Stimulated activated CD4-positive, alpha-beta T cell treated with anti-CD3 and anti-CD28 coated beads, TNF-alpha, amount 100 ng/mL, for 4 hours (primary cell): ENCODE measurements around the gene SYCN.

ENCODE experiments used
- DNase-seq, 3 experiments: peaks; one replicate each; pipeline ENCODE4 v3.0.0-alpha.2; 2020; ENCODE audit warnings: low read depth in 3 of 3

SYCN gene

DNA sequence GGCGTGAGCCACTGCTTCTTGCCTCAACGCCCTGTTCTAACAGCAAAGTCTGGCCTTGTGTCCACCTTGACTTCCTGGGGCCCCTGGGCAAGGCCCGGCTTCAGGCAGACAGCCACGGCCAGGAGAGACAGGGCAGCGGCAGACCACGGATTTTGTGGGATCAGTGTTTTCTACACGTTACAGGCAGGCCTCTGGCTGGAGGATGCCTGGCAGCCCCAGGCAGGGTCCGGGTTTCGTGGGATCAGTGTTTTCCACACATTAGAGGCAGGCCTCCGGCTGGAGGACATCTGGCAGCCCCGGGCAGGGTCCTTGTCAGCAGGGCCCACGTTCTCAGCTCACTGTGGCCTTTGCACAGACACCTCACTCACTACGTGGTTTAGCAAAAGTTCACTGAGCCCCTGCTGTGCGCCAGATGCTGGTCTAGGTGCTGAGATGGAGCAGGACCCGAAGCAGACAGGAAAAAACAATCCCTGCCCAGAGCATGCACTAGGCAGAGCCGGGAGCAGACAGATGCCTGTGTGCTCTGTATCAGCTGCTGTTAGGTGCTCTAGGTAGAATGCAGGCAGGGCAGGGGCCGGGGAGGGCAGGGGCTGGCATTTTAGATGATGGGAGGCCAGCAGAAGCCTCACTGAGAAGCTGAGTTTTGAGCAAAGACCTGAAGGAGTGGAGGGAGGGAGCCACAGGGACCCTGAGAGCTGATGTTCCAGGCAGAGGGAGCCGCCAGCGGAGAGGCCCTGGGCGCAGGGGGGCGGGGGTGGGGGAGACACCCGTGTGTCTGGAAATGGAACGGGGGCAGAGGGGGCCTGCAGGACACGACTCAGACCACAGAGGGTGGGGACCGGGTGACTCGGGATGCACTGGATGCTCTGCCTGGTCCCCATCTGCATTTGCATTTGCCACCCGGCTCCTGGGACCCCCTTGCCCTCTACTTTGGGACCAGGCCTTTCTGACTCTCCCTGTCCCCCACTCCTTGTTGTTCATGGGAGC lies 32.3 kb downstream of the SYCN start:
- DNase-seq = no peak

DNA sequence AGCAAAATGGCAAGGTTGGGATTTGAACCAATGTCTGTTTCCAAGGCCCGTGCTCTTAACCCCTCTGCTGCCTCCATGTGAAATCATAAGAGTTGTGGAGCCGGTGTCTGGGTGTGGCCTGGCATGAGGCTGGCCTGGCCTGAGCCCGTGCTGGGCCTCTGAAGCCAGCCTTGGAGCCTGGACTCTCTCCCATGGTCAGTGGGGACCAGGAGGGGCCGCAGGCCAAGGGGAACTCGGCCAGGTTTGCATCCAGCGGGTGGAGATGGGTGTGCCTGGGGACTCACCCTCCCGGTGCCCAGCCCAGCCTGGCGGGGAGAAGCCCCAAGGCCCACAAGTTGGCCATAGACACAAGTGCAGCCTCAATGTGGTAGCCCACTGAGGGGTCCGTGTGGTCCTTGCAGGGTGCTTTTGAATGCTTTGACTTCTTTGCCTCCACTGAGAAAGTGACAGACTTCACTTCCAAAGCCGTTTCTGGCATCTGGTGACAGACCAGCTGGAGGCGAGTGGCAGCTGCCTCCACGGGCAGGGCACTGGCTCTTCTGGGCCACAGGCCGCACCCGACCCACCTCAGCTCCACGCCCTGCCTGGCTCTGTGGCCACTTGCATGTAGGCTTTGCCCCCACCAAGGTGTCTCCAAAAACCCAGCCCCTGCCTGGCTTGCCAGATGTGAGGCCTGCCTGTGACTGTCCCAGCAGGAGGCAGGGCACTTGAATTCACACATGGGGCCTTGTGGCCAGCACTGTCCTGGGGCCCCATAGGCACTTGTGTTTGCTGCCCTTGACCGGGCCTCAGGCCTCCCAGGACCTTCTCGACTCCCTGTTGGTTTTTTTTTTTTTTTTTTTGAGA lies 33.5 kb downstream of the SYCN start:
- DNase-seq = no peak

DNA sequence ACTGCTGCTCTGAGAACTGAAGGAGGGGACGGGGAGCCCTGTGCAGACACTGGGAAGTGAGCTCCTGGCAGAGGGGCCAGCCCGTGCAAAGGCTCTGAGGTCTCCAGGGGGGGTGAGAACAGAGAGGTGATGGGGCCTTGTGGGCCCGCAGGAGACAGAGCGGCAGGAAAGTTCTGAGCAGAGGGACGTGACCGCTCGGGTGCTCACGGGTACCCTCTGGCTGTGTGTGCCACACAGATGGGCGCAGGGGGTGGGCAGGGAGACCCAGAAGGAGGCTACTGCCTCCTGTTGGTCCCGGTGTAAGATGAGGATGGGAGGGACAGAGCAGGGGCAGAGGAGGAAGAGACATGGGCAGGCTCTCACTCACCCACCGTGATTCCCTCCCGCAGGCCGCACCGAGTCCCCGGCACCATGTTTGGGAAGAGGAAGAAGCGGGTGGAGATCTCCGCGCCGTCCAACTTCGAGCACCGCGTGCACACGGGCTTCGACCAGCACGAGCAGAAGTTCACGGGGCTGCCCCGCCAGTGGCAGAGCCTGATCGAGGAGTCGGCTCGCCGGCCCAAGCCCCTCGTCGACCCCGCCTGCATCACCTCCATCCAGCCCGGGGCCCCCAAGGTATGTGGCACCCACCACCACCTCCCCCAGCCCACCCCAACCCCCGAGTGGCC lies 34.8 kb downstream of the SYCN start:
- no peak for DNase-seq

DNA sequence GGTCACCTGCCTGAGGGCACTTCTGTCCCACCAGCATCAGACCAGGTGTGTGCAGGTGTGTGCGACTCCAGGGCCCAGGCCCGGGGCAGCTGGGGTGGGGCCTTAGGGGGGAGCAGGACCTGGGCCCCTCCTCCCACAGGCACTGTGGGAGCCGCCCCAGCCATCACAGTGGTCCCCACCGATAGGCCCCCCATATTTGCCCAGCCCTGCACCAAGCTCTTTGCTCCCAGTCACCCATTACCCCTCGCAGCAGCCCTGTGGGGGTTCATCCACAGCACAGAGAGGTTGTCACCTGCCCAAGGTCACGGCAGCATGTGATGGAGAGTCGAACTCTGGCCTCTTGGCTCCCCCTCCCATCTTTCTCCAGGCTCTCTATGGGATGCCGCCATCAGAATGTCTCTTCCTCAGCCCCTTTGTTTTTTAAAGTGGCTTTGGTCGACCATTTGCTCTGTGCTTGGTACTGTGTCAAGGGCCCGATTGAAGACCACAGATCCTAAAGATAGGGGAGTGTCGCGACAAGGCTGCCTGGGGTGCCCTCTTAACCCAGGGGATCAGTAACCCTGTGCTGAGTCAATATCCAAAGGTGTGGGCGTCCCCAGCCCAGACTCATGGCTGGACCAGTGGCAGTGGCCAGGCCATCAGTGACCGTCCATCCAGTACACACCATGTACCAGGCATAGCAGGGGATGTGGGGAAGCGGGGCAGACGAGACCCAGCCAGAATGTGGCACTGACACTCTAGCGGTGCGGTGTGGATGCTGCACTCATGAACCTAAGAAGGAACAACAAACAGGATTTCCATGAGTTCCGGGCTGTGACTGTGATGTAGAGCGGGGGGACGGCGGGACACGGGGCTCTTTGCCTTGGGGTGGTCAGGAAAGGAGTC lies 35.6 kb downstream of the SYCN start:
- DNase-seq = no peak

DNA sequence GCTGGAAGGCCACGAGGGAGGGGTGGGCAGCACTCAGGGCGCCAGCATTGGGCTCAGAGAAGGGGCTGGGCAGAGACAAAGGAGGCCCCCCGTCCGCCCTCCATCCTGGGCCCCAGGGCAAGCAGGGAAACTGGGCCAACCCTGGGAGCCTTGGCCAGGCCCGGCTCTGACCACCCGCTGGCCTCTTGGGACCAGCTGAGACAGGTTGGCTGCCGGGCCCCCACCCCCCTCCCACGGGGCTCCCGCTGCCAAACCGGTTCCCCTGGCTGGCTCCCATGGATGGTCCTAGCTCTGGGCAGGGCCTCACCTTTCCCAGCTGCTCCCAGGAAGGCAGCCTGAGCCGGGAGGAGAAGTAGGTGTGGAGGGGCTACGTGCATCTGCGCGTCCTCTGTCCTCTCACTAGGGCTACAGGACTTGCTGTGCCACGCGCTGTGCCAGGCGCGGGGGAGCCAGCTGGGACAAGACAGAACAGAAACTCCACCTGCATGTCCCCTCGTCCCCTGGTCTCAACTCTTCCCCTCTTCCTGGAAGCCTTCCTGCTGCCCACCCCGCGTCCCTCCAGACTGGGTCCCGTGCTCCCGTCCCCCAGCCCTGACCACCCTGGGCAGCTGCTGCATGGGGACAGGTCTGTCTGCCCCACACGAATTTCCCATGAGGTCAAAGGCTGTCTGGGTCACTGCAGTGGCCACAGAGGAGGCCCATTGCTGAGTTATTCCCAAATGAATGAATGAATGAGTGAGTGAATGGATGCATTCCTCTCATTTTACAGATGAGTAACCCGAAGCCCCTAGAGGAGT lies 36.4 kb downstream of the SYCN start:
- no peak for DNase-seq

DNA sequence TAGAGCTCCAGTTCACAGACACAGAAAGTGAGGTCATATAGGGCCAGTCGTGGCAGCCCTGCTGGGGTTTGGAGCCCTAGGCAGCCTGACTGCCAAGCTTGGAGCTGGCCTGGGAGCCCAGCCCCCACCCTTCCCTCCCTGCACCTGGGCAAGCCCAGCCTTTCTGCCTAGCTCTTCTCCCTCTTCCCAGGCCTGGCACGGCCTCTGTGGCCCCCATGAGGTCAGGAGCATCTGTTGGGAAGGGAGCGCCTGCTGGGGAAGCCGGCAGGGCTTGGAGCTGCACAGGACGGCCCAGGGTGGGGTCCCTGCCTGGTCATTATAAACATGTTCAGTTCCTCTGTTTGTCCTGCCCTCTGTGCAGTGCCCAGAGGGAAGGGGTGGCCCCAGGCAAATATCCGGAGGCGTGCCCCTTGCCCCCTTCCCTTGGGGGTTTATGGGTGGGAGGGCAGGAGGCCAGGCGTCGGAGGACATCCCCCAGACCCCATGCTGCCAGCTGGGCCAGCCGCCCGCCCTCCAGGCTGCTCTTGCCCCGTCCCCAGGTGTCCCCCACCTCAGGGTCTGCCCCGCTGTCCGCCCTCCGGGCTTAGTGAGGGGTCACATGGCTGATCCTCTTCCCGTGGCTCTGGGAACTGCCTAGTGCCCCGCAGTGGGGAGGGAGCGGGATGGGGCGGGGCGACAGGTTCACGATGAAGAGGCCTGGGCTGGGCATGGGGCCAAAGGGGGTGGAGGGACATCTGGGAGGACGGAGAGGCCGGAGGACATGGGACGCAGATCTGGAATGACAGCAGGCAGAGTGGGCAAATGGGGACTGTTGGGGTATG lies 37.3 kb downstream of the SYCN start:
- no peak for DNase-seq

DNA sequence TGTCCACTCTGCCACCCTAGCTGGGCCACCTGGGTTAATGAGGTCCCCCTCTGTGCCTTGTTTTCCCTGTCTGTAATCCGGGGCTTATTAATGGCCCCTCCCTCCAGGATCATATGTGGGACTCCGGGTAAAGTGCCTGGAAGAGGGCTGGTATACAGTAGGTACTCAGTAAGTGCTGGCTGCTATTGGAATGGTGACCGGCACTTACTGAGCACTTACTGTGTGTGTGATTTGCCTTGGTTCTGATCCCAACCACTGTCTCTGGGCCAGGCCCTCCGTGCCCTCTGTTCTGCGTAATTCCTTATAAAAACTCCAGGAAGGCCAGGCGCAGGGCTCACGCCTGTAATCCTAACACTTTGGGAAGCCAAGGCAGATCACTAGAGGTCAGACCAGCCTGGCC lies 38.2 kb downstream of the SYCN start:
- DNase-seq = no peak

DNA sequence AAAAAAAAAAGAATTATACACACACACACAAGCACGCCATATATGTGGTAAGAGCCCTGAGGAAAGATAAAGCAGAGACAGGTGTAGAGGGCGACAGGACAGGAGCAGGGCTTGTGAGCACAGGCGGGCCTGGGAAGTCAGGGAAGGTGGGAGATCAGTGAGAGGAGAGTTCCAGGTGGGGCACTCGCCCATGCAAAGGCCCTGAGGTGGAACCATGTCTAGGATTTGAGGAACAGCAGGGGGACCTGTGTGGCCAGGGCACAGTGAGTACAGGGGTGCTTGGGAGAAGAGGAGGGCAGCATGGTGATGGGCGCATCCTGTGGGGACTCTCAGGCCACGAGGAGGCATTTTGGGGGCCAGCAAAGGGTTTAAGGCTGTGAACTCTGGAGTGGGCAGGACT lies 39.8 kb downstream of the SYCN start:
- DNase-seq = no peak

DNA sequence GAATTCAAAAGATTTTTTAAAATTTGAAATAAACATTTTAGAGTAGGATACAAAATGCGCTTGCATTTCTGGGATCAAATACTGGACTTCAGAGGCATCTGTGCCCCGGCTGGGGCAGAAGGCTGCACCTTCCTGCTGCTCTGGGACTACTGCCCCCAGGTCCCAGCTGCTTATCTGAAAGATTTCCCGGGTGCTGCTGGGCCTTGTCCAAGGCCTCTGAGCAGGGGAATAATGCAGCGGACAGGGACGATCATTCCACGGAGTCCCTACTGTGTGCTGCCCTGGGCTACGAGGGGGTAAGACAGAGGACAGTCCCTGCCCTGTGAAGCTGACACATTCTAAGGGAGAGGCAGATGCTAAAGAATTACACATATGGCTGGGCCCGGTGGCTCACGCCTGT lies 40.4 kb downstream of the SYCN start:
- DNase-seq = no peak

DNA sequence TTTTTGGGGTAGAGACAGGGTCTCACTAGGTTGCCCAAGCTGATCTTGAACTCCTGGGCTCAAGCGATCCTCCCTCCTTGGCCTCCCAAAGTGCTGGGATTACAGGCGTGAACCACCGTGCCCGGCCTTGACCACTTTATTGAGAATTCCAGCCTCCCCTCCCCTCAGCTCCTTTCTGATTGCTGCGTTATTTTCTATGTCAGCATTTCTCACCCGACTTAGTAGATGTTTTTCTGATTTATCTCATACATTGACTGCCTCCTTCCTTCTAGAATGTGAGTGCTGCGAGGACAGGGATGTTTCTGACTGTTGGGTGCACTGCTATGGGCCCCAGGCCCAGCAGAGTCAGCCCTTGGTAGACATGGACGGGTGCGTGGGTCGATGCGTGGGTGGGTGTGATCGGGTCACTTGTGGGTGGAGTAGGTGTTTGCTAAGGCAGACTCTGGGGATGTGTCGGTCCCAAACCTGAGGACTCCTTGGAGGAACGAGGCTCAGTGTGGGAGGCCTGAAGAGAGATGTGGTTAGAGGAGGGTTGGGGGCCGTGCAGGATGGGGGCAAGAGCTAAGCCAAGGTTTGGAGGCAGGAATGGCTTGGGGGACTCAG lies 41.5 kb downstream of the SYCN start:
- no peak for DNase-seq

DNA sequence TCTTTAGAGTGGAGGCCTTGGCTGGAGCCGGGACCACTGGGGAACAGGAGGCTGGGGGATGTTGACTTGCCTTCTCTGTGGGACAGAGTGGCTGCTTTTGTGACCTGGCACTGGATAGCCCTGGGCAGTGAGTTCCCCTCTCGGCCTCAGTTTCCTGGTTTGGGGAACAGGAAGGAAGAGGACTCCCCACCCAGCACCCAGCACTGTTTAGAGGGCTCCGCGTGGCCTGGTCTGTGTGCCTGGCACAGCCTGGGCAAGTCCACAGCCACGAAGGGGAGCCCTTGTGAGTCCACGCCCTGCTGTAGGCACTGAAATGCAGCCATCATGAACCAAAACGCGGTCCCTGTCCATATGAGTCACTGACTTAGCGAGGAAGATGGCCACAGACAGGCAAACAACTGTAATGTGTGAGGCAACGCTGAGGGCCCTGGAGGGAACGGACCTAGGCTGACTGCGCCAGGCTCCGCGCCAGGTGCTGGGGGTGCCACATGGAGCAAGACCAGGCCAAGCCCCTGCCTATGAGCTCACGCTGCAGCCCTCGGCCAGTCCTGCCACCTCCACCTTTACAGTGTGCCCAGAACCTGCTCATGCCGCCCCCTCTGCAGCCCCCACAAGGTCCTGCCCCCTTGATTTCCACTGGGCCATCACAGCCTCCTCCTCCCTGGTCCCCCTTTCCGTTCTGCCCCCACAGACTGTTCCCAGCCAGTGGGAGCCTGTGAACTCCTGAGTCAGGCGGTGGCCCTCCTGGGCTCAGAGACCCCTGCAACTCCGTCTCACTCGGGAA lies 43.0 kb downstream of the SYCN start:
- no peak for DNase-seq

DNA sequence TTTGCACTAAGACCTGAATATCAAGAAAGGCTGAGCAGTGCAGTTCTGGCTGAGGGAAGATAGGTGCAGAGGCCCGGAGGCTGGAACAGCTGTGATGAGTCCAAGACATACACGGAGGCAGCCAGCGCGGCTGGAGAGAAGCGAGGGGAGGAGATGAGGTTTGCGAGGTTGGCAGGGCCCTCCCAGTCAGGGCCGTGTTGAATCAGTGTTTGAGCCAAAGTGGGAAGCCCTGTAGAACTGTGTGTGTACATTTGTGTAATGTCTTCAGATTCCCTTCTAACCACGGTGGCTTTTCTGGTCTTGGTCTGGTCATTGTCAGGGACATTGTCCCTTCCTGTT lies 43.6 kb downstream of the SYCN start:
- no peak for DNase-seq

DNA sequence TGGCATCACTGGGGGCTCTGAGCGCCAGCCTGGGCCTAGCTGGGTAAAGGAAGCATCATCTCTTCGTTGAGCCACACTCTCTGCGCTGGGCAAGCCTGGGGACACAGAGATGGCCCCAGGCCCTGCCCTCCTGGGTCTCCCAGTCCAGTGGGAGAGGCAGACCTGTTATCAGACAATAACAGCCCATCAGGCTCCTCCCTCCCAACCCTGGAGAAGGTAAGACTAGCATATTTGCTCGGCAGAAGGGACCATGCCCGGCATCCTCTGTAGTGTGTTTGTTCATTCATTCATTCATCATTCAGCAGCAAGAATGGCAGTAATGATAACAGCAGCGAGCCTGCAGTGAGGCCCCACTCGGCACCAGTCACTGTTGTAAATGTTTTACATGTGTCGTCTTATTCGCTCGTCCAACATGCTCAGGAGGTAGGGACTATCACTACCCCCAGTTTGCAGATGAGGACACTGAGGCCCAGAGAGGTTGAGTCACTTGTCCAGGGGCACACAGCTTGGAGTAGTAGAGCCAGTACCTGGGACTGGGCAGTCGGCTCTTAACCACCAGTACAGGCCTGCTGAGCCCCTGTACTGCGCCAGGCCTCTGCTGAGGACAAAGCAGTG lies 45.3 kb downstream of the SYCN start:
- no peak for DNase-seq

DNA sequence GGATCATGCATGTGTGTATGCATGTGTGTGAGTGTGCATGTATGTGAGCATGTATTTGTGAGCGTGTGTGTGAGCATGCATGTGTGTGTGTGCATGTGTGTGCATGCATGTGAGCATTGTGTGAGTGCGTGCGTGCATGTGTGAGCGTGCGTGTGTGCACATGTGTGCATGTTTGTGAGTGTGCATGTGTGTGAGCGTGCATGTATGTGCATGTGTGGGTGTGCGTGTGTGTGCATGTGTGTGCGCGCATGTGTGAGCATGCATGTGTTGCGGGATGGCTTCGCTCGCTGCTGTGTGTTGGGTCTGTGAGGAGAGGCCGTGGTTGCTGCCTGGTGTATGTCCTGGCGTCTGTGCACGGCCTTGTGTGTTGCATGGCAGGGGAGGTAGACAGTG lies 46.1 kb downstream of the SYCN start:
- no peak for DNase-seq

DNA sequence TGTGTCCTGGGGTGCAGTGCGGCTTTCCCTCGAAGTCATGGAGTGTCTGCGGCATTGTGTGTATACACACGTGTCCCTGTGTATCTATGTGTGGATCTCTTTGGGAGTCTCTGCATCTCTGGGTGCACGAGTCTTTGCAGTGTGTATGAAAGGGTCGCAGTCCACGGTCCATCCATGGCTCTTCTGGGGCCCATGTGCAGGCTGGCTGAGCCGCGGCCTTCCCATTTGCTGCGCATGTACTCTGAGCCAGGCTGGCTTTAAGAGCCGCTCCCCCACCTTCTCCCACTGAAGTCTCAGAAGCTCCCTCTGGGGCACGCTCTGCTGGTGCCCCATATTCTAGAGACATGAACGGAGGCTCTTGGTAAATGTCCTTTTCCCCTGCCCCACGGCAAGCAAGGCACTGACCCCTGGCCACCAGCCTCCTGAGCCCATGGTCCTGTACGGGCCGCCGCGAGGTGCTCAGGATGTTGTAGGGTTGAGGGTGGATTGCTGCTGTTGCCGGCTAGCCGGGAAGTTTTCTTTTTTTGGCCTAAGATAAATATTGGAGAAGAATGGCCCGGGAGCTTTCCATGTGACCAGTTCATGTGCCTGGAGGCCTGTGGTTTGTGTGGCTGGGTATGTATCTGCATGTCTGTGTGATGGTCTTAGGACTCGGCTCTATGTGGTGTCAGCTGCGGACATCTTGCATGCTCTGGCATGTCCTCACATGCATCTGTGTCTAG lies 46.6 kb downstream of the SYCN start:
- DNase-seq = no peak

DNA sequence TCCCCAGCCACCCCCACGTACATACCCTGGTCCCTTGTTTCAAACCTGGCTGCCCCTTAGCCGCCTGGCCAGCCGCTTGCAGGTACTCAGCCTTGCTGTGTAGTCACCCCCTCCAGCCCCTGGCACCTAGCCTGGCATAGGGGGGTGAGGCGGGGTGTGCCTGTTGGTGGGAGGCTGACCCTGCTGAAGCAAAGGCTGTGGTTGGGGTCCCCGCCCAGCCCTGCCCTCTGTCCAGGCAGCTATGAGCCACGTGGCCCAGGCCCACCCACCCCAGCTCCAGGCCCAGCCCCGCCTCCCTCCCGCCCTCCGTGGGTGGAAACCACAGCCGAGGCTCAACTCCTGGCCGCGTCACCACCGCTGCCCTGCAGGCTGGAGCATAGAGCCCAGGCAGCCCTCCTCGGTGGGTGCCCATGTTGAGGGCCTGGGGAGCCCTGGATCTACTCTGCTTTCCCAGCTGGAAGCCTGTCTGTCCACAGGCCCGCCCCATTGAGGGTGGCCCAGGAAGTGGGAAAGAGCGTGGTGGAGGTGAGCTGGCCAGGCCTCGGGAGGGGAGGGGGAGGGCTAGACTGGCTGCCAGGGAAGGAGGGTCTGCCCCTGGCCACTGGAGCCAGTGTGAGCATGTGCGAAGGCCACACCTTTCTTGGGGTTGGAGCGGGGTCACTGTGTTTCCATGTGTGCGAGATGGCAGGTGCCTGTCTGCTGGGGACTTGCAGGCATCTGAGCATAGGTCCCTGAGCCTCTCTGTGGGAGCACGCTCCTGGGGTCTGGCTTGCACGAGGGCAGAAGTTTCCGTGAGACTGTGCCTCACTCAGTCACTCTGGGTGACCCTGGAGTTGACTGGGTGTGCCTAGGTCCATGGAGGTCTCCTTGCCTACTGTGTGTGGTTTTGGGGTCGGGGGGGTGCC lies 47.5 kb downstream of the SYCN start:
- no peak for DNase-seq
